Activated CD8-positive, alpha-beta memory T cell treated with anti-CD3 and anti-CD28 coated beads, Interleukin-2, amount 50 U/mL, for 24 hours (primary cell): ENCODE measurements around the gene RAB33B.

Source experiments
- DNase-seq: peaks from one replicate; pipeline ENCODE4 v3.0.0-alpha.2; 2020; ENCODE audit errors: extremely low read depth

RAB33B gene

DNA sequence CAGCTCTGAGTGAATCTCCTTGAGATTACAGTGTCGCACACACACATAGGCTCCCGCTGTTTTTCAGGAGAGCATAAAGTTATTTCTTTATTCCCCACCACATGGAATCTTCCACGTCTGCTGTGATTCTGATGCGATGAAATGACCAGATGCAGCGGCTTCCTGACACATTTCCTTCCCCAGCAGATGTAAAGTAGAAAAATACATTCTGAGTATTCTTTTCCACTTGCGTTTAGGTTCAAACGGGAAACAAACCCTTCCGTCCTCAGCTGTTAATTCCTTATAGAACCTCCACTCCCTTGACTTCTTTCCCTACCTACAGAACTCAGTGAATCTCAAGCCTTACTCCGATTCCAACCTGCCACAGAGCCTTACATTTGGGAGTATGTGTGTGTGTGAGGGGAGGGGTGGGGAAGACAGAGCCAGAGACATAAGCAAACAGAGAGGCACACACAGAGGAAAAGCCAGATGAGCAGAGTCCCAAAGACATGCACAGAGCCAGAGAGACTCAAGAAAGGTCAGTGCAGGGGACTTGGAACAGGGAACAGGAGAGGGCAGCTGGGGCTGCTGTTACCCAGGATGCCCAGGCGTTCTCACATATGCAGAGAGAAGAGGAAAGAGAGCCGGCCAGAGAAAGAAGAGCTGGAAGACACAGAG lies 54.8 kb downstream of the RAB33B start:
- DNase-seq = no peak

- DNase-seq = no peak
Observed at GRCh38 chr4:139509727-139510410, 55.9 kb downstream of the RAB33B start.

GRCh38 chr4:139511320-139511719 lies 57.4 kb downstream of the RAB33B start:
- no peak for DNase-seq

DNA sequence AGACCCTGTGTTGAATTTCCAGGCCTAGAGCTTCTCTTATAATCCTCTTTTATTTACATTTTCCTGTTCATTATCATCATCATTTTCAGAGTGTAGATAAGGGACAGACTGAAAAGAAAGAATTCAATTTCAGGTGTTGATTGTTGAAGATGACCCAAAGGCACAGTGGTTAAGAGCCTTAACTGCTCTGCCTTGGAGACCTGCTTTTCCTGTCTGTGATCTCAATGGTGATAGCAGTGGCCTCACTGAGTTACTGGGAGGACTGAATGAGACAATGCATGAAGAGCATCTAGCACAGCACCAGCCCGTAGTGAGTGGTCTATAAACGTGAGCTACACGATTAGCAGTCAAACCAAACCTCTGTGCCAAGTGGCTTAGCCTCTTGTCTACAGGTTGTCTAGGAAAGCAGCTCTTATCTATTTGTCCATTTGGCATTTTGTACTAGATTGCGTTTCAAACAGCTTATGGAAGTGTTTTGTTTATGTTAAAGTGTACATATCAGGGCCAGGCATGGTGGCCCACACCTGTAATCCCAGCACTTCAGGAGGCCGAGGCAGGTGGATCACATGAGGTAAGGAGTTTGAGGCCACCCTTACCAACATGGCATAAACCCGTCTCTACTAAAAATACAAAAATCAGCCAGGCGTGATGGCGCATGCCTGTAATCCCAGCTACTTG lies 60.6 kb downstream of the RAB33B start:
- DNase-seq = no peak

- DNase-seq = no peak
Observed at GRCh38 chr4:139515531-139515958, 61.6 kb downstream of the RAB33B start.

DNA sequence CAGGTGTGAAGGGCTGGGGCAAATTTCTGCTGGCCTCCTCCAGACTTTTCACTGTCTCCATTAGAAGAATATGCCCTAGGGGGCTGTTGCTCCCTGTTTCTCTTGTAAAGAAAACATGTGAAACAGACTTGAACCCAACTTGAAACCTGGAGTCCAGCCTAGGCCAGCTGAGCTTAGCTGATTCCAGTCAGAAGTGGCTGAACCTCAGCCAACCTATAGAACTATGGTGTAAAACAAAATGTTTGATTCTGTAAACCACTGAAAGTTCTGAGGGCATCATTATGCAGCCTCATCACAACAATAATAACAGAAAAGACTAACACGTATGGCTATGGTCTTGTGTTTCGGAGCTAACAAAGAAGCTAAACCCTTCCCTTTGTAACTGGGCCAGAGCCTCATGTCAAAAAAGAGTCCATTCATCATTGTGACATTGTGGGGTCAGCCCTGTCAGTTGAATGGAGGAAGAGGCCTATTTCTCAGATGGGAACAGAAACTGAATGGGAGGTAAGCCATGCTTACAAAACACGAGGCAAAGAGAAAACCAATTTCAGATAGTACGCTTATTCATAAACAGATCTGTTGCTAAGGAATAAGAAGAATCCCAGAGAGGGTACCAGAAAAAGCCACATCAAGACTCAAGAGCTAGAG lies 68.0 kb downstream of the RAB33B start:
- DNase-seq = no peak

DNA sequence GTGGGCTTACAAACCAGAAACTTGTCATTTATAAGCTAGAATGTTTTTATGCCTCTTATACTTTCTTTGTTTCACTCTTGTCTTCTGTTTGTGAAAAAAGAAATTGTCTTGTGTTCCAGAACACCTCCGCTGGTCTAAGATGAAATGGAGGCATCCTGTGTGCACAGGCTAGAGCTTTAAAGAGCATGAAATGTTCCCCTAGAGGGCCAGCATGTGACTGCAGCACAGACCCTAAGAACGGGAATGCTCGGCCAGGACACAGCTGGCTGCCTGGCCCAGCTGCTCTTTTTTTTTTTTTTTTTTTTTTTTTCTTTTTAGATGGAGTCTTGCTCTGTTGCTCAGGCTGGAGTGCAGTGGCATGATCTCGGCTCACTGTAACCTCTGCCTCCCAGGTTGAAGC lies 68.5 kb downstream of the RAB33B start:
- no peak for DNase-seq

DNA sequence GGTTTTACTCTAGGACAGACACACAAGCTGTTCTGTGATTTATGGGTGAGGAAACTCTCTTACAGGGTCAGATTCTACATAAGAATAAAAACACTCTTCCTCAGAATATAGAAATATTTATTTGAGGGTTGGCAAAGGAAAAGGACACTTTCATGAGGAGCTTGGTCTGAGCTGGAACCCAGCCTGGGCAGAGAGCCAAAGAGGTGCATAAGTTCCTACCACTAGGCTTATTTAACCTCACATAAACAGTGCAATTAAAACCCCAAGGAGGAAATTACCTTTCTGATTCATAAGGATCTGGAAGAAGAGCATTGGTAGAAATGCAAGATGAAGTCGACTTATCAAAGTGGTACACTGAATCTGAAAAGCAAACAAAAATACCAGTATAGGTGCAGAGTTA lies 69.2 kb downstream of the RAB33B start:
- DNase-seq = no peak

GRCh38 chr4:139524062-139524631 lies 70.2 kb downstream of the RAB33B start:
- no peak for DNase-seq

- DNase-seq = no peak
Observed at GRCh38 chr4:139525414-139525813, 71.5 kb downstream of the RAB33B start.
